NB4 (cell line): ENCODE results near the gene PRKD1.
A peak's percentile ranks its signal among the peaks of the same experiment; 100 is the strongest.

Experiments used
- DNase-seq: peaks from one replicate; pipeline ENCODE4 v3.0.0; 2010; ENCODE audit warnings: low read depth
- H3K4me3 ChIP-seq: one replicate; pipeline ENCODE4 v1.5.1; 2011; ENCODE audit warnings: mild to moderate bottlenecking, low read depth, low read length, moderate library complexity
- MYC ChIP-seq: IDR thresholded peaks from 2 replicates; pipeline ENCODE4 v1.6.1; 2011; ENCODE audit warnings: low read depth, low read length
- POLR2A ChIP-seq: IDR thresholded peaks from 2 replicates; pipeline ENCODE4 v1.6.1; 2011; ENCODE audit warnings: mild to moderate bottlenecking; ENCODE audit not compliant: insufficient read length; ENCODE audit errors: extremely low read depth
- TF ChIP-seq, protein P1 (sequence below): IDR thresholded peaks from 2 replicates; pipeline ENCODE4 v1.6.1; 2011; ENCODE audit warnings: low read depth, low read length
- TF ChIP-seq, protein P2 (sequence below): IDR thresholded peaks from one replicate; pipeline ENCODE4 v1.5.1; 2012; ENCODE audit warnings: low read depth, low read length

PRKD1 gene

DNA sequence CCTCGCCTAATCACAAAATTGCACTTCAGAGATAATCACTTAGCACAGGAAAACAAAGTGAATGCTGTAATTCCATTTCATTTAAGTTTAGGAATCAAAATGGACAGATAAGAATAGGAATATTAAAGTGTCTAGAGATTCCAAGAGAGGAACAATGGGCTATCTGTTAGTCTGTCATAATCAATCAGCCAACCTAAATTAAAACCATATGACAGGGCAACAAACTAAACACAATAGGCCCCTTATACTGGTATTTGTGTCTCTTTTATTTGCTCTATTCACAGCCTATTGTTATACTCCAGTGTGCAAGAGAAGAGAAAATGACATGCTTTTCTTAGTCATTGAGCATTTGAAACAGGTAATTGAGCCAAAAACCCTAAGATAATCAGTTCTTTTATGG lies 259.4 kb downstream of the PRKD1 start:
- TF ChIP-seq, protein P1, sequence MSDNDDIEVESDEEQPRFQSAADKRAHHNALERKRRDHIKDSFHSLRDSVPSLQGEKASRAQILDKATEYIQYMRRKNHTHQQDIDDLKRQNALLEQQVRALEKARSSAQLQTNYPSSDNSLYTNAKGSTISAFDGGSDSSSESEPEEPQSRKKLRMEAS: no peak
- TF ChIP-seq, protein P2, sequence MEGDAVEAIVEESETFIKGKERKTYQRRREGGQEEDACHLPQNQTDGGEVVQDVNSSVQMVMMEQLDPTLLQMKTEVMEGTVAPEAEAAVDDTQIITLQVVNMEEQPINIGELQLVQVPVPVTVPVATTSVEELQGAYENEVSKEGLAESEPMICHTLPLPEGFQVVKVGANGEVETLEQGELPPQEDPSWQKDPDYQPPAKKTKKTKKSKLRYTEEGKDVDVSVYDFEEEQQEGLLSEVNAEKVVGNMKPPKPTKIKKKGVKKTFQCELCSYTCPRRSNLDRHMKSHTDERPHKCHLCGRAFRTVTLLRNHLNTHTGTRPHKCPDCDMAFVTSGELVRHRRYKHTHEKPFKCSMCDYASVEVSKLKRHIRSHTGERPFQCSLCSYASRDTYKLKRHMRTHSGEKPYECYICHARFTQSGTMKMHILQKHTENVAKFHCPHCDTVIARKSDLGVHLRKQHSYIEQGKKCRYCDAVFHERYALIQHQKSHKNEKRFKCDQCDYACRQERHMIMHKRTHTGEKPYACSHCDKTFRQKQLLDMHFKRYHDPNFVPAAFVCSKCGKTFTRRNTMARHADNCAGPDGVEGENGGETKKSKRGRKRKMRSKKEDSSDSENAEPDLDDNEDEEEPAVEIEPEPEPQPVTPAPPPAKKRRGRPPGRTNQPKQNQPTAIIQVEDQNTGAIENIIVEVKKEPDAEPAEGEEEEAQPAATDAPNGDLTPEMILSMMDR: no peak
- no peak for TF ChIP-seq MYC
- no peak for TF ChIP-seq POLR2A
- H3K4me3 ChIP-seq: no peak overlapping the region
- no peak for DNase-seq

DNA sequence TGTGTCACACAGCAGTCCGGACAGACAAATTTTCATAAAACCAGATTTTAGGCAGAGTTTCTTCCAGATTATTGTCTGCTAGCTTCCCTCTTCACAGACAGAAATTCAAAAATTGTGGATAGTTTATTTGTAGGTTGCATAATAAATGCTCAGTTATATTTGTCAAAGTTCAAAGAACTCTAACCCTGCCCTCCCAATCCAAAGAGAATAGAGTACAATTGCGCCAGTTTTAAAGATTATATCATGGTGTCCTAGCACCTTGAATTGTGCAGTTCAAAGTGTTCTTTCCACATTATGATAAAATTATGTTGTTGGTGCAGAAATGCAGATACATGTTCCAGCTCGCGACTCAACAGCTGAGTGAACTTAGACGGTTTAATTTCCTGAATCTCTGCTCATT lies 263.1 kb downstream of the PRKD1 start:
- H3K4me3 ChIP-seq: no peak overlapping the region
- no peak for TF ChIP-seq MYC
- TF ChIP-seq, protein P2: no peak
- TF ChIP-seq POLR2A: no peak
- TF ChIP-seq, protein P1: no peak
- DNase-seq: no peak

DNA sequence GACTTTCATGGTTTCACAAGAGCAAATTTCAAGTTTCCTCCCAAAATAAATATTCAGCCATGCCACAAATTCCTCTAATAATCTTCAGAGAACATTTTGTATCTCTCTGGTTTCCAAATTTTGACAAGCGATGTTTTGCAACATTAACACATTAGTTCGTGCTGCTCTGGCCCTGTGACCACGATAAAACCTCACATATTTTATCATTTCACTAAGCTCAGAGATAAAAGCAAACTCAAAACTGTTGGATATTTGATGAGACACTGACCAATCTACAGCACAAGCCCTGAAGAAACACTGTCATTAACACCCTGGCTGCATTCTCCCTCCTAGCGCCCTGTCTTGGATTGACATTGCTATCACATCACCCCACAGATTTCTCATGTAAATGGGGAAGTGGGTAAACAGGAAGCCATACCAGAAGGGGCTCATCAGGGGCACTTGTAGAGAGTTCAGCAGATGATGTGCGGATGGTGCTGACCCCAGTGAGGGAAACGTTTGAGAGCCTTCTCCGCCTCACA lies 264.3 kb downstream of the PRKD1 start:
- peak; percentile 7 for DNase-seq
- no peak overlapping the region for H3K4me3 ChIP-seq
- TF ChIP-seq, protein P1: no peak
- TF ChIP-seq POLR2A (no peak), MYC (no peak)
- TF ChIP-seq, protein P2: no peak

DNA sequence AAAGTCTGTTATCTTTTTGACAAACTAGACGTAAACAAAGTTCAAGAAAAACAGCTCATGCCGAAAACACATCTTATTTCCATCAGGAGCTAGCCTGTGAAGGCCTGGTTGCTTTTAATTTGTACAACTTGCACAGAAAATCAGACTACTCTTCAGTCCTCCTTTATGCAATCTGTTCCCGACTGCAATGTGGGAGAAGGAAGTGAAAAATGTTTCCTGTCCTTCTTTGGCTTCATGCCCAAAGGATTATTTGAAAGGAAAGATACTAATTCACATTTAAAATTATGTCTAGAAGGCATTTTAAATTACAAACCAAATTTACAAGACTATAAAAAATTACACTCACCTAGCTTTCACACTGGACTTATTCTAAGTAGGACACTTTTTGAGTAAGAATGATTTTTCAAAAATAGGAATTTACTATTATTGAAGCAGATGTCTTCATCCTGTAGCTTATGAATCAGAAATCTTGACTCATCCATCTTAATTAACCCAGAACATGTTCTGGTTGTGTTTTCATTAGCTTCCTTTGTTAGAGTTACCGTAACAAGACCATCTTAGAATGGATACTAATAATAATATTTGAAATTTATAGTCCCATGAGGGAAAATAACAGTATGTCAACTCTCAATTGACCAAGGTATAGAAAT lies 272.6 kb downstream of the PRKD1 start:
- TF ChIP-seq, protein P1: no peak
- TF ChIP-seq MYC: no peak
- no peak for TF ChIP-seq POLR2A
- TF ChIP-seq, protein P2: no peak
- H3K4me3 ChIP-seq: no peak overlapping the region
- no peak for DNase-seq

DNA sequence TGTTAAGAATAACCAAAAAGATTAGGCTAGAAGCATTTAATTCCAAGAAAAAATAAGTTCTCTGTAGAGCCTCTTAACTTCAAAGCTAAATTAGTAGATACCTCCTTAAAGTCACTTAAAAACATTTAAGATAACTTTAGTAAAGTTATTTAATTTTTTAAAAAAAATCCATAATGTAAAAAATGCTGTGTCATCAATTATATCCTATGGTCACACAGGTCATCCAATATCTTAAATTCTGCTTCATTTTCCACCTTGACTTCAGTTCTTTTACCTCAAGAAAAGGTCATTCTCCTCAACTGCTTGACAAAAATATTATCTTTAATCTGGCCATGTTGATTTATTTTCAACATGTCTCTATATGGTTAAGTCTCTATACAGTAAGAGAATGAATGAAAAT lies 274.3 kb downstream of the PRKD1 start:
- no peak for DNase-seq
- no peak overlapping the region for H3K4me3 ChIP-seq
- TF ChIP-seq, protein P2: no peak
- no peak for TF ChIP-seq MYC
- no peak for TF ChIP-seq POLR2A
- TF ChIP-seq, protein P1: no peak
